Stimulated activated CD4-positive, alpha-beta T cell treated with anti-CD3 and anti-CD28 coated beads, Interleukin-4, amount 100 ng/mL, for 1 hour (primary cell): ENCODE measurements around the gene STK39.

ENCODE experiments used
- DNase-seq: peaks from one replicate; pipeline ENCODE4 v3.0.0-alpha.2; 2020

The STK39 gene

DNA sequence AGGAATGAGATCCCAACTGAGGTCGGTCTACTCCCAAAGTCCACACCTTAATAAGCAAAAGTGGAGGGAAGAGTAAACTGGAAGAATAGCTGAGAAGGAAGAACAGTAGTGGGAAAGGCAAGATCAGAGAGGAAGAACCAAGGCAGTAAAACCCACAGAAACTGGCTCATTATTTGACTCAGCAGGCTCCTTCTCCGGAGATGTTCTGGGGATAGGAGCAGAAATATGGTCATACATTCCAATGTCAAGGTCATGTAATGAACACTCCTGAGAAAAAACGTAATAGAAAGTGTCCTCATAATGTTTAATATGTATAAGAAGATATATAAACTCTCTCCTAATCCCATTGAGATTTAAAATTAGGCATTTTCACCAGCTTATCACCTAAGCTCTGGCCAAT lies 39.5 kb downstream of the STK39 start:
- DNase-seq = no peak

DNA sequence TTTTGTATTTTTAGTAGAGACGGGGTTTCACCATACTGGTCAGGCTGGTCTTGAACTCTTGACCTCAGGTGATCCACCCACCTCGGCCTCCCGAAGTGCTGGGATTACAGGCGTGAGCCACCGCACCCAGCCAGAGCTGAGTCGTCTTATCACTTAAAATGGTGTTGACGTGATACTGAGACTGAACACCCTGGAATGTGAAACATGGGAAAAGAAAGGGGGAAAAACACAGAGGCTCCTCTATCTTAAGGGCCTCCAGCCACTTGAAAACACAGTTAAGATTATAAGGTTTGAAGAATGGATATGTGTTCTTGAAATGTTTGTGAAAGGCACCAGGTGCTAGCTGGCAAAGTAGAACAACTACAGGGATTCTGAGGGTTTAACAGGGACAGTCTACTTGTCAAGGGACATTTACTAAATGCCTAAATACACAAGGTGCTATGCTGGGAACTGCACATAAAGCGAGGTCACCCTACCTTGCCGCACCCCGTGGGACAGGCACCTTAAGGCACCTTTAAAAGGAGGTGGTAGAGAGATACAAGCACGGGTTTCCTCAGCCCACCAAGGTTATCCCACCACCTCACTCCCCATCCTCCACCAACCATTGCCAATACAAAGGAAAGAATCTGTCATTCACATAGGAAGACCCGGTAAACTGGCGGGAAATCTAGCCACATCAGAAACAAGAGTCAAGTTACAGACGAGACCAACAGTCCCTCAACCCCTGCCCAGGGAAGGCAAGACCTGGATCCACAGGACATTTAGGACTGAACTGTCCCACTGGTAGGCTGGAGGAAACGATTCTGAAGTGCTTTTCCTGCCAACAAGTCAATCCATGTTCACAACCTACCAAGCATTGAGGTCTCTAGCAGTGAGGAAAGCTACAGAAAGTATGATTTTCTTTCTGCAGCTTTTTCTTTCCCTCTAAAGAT lies 43.4 kb downstream of the STK39 start:
- no peak for DNase-seq

DNA sequence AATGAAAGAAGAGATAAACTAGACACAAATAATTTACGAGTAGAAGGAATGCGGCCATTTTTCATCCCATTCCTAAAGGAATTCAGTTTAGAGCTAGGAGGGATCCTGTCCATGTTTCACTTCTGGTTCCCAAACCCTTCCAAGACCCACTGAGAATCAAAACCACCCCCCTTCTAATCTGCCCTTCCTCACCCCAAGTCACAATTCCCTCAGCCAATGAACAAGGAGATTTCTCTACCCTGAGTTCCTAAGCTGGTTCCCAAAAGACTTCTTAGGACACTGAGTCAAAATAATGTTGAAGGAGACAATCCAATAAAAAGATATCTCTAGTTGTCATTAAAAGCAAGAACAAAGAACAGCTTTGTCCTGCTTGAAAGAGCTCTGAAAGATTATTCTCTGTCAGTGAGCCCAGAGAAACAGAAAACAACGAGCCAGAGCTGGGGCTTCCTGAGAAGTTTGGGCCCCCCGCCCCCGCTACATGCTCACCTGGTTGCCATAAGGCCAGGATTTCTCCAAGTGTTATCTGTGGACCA lies 45.7 kb downstream of the STK39 start:
- DNase-seq = no peak

DNA sequence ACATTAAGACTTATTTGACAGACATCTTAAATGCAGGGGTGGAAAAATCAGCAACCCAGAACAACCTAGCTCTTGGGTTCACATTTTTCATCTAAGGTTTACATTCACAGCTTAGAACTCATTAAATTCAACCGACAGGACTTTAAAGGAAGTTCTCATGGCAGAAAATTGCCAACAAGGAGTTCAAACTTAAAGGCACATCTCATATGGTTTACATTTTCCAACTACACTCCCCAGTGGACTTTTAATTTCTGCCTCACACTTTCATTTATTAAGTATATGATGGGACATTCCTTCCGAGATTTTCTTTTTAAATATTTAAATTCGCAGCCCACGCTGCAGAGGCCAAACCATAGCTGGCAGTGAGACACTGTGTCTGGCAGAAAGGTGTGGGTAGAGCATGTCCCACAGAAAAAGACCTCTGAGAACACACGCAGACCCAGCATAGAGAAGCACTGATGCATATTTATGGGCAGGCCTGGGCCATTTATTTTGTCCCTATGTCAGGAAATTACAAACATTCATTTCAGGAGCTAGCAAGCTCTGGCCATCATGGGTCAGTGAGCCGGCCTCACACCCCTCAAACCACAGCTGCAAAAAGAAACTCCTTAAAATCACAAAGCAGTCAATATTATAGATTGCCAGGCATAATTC lies 46.3 kb downstream of the STK39 start:
- no peak for DNase-seq

DNA sequence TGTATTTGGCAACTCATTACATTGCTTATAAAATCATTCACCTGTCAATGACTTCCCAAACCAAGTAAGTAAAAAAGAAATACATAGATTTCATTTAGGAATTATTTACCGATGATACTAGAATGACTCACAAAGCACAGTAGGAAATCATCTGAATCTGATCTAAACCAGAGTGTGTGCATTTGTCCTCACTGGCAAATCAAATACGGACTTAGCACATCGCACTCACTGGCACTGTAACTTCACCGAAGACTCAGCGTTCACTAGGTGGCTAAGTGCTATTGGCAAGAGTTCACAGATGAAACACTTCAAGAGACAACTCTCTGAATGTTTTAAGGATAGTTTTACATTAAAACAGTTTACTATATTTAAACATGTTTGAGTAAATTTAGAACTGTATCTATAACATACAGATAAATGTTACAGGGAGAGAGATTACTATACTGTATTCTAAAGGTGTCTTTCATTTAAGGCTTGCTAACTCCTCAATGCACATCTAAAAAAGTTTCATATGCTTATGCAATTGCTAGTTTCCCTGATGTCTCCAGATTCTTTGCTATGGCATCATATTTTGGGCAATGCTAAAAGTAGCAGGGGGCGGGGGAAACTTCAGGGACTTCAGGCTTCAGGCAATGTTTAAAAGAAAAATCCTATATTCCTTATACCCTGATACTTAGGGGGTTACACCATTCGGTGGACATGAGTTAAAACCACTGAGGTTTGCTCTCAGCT lies 48.8 kb downstream of the STK39 start:
- DNase-seq = no peak

DNA sequence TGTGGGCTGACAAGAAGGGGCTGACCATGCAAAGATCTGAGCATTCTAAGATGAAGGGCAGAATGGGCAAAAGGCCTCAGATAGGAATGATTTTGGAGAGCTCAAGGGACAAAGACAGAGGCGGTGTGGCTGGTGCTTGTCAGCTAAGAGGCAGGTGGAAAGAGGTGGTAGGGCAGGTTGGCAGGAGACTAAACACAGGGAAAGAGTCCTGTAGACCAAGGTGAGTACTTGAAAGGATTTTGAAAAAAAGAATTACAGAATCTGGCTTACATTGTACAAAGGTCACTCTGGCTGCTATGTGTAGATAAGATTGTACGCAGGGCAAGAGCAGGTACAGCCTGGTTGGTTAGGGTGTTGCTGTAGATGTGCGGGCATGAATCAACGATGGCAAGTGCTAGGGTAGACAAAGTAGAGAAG lies 50.6 kb downstream of the STK39 start:
- no peak for DNase-seq

DNA sequence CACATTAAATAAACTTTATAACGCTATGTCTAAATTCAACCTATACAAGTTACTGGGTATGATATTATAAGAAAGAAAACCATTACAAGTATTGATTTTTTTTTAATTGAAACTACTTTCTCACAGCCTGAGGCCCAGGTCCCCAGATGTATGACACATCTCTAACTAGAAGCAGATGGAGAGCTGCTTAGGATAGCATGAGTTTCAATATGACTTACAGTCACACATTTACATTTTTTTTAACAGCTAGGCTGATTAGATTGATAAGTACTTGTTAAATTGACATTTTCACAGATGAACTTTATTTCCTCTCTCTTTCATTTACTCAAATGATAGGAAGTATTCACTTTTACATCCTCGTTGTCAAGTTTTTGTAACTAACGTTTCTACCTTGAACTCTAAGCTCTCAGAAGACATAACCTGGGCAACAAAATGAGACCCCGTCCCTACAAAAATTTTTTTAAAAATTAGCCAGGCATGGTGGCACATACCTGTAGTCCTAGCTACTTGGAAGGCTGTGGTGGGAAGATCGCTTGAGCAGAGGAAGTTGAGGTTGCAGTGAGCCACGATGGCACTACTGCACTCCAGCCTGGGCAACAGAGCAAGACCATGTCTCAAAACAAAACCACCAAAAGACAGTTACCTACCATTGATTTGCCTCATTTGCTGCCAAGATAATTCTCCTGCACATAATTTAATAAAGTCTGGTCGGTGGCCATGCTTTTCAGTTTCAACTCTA lies 52.4 kb downstream of the STK39 start:
- peak; percentile 16 for DNase-seq

DNA sequence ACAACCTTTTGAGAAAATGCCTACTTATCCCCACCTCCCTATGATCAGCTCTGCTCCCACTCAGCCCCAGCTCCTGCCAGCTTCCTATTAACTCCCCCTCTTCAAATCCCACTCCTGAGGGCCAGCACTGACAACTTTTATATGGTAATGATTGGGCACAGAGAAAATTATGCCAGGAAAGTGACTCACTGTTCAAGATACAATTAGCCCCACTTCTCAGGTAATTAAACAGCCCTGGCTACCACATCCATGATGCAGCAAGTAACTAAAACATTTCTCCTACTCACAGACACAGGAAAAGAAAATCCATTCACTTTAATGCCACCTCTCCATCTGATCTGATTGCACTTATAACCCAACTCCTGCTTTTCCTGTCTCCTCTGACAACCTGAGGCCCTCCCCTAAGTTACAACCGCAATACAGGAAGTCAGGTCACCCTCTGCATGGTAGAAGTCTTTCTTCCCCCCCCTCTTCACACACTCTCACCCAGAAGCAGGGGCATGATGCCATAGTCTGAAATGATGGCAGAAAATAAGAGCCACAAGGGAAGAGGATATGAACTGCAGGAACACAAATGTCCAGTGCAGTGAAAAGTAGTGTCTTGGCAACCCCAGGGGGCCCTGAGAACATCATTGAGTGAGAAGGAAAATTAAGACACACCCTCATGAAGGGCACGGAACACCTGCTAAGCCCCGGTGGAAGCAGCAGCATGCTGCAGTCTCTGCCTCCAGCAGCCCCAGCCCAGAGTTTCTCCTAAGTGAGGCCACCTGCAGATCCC lies 54.4 kb downstream of the STK39 start:
- DNase-seq = no peak

DNA sequence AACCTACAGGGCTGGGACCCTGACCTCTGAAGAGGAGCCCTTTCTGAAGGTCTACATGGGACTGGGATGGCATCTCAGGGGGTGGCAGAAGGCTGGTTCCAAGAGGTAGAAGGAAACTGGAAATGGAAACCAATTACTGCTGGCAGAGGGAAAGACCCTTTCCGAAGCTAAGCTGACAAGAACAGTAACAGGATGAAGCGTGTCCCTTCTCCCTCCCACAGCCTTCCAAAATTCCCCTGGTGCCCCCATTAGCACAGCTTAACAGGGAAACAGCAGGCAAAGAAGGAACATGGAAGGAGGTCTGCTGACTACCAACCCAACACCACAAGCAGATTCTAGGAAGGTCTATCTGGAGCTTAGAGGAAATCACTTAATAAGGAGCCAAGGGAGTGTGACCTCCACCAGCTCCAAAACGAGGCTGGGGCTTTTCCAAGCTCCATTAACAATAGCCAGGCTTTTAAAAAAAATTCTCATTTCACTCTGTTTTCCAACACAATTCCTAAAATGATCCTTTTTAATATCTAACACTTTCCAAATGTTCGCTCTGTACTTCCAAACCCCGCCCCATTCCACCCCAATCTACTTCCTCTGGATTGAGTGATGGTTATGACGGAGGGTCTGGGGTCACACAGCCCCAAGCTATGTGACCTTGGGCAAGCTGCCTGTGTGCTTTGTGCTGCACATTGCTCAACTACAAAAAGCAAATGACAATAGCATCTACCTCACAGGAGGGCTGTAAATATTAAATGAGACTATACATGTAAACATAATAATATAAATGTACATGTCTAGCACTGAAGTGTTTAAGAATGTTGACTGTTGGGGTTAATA lies 55.2 kb downstream of the STK39 start:
- DNase-seq = no peak

DNA sequence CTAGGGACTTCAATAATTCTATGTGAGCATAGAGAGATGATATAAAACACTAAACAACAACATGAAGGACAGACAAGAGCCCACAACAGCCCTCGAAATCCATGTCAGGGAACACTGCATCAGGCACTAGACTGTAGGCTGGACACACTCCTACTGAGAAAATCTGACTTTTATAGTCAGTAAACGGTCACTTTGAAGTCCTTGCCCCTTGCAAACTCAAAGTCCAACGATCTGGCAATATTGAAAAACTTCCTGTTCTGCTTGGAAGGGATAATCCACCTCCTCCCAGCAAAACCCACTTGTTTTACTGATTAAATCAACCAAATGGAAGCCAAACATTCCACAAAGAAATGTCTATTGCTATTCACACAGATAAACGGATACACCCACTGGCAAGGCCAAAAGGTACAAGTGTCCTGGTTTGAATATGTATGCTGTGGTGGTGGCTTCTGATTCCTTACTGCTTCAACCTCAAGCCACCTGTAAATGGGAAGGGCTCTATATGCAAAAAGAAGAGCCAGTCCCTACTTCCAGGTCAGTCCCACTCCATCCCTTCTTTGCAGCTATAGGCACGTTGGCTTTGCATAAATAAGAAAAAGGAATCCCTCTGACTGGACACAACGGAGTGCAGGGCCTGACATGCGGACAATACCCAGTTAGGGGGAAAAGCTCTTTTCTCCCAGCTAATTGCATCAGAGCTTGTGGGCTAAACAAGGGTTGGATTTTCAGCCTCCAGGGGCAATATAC lies 56.6 kb downstream of the STK39 start:
- no peak for DNase-seq

DNA sequence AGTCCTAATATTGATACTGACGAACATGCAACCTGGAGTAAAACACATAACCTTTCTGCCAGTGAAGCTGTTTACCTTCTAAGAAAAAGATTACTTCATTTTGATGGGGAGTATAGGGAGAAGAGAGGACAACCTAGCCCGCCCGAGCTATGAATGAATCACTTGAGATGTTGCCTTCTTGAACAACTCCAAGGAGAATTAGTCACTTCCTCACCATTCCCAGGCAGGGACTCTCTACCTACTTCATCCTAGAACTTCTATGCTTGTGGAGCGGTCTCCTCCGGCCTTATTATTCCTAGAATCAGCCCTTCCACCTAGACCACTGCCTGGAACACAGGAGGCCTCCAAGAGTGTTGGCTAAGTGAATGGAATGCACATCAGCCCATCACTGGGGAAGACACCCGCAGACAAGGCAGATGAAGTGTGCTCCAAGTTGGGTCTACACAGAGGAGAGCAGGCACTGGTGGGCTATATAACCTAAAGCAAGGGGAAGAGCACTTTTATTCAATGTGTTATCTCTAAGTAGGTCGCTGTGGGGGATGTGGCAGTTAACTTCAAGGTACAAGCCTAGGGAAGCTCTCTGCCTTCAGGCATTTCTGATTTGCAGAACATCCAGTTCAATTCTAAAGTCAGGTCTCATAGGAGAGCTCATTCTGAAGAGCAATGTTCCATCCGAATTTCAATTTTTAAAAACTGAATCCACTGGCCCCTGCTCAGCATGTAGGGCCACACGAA lies 57.4 kb downstream of the STK39 start:
- DNase-seq = no peak

DNA sequence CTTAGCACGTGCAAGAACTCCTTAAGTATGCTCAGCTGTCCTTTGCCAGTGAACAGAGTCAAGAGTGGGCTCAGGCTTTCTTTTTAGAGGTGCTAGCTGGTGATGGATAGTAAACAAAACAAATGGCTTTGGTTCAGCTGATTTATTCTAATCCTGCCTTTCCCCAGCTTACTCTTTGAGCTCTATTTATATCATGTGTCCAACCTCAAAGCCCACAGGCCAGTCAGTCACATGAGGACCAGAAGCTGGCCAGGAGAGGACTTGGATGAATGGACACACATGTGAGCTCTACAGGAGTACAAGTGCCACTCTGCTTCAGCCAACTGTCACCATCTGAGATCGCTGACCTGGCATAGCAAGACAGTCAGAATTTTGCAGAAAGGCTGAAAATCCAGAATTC lies 59.4 kb downstream of the STK39 start:
- DNase-seq = no peak

DNA sequence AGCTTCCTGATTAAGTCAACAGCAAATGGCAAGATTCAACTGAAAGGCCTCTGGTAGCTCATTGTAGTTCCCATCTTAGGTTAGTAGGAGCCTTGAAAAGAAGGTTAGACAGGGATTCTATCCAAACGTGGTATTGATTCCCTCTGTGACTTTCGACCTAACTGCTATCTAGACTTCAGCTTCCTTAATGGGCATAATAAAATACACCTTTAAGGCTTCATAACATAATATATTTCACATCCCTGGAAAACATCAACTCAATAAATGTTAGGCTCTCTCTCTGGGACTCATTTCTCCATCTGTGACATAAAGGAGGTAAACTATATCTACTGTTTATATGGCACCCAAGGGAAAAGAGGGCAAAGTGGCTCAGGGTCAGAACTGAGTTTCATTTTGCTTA lies 60.9 kb downstream of the STK39 start:
- DNase-seq = no peak

DNA sequence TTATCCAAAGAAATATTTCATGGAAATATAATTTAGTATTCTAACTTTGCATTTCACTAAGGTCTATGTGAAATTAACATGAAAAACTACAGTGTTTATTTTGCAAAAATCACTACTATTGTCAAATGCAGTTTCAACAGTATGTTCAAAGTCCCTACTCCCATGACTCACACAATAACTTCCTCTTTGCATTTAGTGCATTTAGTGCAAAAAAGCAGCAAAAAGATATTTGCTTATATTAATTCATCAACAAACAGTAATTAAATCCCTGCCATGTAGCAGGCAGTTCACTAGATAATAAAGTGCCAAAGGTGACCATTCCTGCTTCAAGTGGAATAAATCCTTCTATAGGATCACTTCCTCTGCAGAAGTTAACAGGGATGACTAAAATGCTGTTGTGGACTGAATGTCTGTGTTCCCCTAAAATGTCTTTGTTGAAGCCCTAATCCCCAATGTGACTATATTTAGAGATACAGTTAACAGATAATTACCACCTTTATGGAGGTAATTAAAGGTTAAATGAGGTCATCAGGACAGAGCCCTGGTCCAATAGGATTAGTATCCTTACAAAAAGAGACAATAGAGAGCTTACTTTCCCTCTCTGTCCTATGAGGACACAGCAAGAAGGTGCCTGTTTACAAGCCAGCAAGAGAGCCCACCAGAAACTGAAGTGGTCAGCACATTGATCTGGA lies 61.7 kb downstream of the STK39 start:
- DNase-seq = no peak

DNA sequence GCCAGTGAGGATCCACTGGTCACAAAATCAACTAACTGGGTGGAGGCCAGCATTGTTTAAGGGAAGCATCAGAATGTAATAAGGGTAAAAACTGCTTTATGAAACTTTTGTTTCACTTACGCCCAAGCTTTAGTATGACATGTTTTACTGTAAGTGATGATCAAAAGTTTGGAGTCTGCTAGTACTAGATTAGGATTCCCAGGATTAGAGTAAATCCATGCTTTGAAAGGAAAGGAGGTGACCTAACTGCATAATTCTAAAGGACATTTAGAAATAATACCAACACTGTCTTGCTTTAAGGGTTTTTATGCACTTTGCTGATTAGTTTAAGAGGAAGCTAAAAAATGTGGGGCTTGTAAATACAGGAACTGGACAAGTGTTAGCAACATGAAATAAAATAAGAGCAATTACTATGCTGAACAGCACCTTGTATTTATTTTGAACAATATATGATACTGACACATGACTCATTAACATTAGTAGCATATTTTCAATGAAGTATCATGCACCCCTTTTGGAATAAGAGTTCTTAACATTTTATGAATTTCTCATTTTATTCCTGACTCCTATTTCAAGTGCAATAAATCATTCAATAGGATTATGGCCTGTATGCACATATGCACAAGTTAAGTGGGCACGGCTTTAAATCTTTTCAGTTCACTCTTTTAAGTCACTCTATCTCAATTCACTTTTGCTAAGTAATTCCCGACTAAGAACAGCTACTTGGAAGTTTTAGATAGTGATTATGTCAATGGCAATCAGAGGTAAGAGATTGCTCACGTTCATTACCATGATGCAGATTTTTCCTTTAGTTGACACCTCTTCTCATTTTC lies 62.5 kb downstream of the STK39 start:
- DNase-seq = no peak

DNA sequence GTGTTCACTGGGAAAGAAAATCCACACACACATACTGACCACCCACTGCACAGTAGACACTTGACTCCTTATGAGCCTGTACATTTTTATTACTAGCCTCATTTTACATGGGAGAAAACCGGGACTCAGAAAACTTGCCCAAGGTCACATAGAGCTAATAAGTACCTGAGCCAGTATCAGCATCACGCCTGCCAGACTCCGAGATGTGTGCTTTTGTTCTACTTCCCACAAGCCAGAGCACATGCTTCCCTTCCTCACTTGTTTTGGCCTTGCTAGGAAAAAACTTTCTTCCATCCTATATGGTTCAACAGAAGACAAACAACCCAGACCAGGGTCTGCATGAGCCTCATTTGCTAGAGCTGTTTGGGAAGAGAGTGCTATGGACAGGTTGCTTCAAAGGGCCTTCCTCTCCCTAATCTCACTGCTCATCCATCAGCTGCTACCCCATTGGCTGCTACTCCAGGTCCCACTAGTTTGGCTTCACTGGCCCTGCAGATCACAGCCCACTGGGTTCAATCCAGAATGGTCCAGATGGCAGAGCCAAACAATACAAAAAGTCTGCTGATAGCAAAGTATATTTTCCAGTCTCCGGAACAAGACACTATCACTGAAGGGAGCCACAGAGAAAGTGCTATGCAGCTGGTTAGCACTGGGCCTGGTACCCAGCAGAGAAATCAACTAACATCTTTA lies 63.9 kb downstream of the STK39 start:
- no peak for DNase-seq

DNA sequence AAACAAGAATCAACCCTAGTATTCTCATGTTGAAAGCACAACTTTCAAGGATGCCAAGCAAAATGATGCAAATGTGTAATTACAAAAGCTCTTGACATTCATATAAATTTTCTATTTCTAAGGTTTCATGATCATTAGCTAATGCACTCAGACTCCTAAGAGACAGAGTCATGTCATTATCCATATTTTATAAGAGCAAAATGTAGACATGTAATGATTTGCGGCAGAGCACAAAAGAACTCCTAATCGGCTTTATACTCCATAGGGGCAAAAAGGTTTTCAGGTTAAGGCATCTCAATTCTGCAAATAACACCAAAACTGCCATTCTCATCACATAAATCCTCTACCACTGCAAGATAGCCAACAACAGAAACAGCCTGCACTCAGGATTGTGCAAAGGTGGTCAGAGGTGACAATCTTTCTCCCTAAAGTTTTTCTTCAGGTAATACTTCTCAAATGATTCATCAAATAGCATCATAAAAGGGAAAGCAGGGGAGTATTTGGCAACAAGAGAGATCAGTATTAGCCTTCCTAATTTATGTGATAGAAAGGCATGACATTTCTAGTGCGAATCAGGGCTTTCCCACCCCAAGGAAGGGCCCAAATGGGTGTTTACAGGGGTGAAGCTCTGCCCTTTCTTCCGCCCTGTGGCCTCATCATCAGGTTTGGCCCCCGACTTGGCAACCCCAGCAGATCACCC lies 64.7 kb downstream of the STK39 start:
- no peak for DNase-seq
